Measurements from ENCODE around the gene RPUSD3.
A peak's percentile ranks its signal among the peaks of the same experiment; 100 is the strongest.

Gene RPUSD3

DNA sequence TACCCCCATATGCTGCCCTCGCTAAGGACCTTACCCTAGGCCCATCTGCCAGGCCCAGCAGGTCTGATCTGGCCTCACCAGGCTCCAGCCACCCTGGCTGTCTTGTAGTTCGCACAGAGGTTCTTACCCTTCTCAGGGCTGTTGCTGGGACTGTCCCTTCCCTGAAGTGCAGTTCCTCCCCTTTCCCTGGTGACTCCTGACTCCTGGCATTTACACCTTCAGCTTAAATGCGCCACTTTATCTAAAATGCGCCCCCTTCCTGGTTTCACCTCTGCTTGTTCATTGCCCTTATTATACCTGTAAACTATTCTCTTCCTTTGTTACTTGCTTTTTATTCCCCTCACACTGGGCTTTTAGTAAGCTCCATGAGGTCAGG, 34.6 kb downstream of the RPUSD3 start:
- no peaks in the 10 kb centered on the region for H3K9me3 ChIP-seq (ENCODE audit: insufficient read depth, low read length)
- H3K27ac ChIP-seq (ENCODE audit: low read depth, low read length): peak overlapping the region; percentile 51
- no peaks in the 10 kb centered on the region for H3K9me2 ChIP-seq (replicated peaks; ENCODE audit: insufficient read depth, low read length)
- H3F3A ChIP-seq (ENCODE audit: insufficient read depth): peaks cover 26% of the 10 kb centered on the region
- TF ChIP-seq EZH2phosphoT487 (conservative IDR thresholded peaks at IDR 0.05; ENCODE audit: low read length): no peak
- TF ChIP-seq, protein P1, sequence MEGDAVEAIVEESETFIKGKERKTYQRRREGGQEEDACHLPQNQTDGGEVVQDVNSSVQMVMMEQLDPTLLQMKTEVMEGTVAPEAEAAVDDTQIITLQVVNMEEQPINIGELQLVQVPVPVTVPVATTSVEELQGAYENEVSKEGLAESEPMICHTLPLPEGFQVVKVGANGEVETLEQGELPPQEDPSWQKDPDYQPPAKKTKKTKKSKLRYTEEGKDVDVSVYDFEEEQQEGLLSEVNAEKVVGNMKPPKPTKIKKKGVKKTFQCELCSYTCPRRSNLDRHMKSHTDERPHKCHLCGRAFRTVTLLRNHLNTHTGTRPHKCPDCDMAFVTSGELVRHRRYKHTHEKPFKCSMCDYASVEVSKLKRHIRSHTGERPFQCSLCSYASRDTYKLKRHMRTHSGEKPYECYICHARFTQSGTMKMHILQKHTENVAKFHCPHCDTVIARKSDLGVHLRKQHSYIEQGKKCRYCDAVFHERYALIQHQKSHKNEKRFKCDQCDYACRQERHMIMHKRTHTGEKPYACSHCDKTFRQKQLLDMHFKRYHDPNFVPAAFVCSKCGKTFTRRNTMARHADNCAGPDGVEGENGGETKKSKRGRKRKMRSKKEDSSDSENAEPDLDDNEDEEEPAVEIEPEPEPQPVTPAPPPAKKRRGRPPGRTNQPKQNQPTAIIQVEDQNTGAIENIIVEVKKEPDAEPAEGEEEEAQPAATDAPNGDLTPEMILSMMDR (IDR thresholded peaks at IDR 0.05; ENCODE audit: insufficient read depth, low read length, poor library complexity, severe bottlenecking): no peak
- H3K79me2 ChIP-seq (ENCODE audit: insufficient read depth, low read length): no peaks in the 10 kb centered on the region
- peak overlapping the region; percentile 36 for H3K4me3 ChIP-seq (ENCODE audit: insufficient read depth, low read length, poor library complexity, severe bottlenecking)
- H3K27me3 ChIP-seq (ENCODE audit: low read length): no peaks in the 10 kb centered on the region
- 0 out of 2 replicates have a peak, but pooled peaks cover 4% of the 10 kb centered on the region for H3K36me3 ChIP-seq (ENCODE audit: low read length)
- no peaks in the 10 kb centered on the region for H4K20me1 ChIP-seq (ENCODE audit: low read depth, low read length)
- H3K4me2 ChIP-seq (ENCODE audit: low read depth, low read length, poor library complexity, severe bottlenecking): peak overlapping the region; percentile 60
- peak overlapping the region; percentile 72 for H2AFZ ChIP-seq (ENCODE audit: low read depth, low read length, severe bottlenecking)
- peak overlapping the region; percentile 56 for H3K9ac ChIP-seq (ENCODE audit: low read length)

DNA sequence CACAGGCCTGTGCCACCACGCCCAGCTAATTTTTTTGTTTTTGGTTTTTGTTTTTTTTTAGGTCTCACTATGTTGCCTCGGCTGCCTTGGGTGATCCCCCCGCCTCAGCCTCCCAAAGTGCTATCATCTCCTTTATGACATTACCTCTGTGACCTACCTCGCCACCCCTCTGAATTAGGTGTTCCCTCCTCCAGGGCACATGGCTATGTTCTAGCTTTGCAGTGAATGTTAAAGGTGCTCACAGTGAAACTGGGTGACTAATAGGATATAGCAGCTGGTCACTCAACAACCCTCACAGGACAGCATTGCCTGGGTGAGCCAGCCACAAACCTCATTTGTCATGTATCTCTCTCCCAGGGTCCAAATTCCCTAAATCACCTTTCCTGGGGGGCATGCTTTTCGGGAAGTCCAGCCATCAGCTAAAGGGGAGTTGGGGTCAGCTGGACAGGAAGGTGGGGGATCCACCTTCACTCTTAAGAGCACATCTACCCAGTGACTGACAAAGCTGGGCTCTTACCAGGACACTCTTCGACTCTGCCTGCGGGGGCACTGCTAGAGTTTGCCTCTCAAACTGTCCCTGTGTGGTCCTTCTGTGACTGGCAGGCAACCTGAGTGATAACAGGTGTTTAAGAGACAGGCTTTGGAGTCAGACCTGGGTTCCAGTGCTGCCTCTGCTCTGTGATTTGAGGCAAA, 35.3 kb downstream of the RPUSD3 start:
- Histone ChIP-seq H3K9ac (ENCODE audit: low read length) (no peak overlapping the region), H3F3A (ENCODE audit: insufficient read depth) (peaks cover 26% of the 10 kb centered on the region), H4K20me1 (ENCODE audit: low read depth, low read length) (no peaks in the 10 kb centered on the region), H3K27ac (ENCODE audit: low read depth, low read length) (peak overlapping the region; percentile 51), H3K36me3 (ENCODE audit: low read length) (peaks cover 5% of the 10 kb centered on the region; the same call in 1 of the 2 replicates), H2AFZ (ENCODE audit: low read depth, low read length, severe bottlenecking) (no peak overlapping the region), H3K9me2 (replicated peaks; ENCODE audit: insufficient read depth, low read length) (no peaks in the 10 kb centered on the region), H3K9me3 (ENCODE audit: insufficient read depth, low read length) (no peaks in the 10 kb centered on the region), H3K4me2 (ENCODE audit: low read depth, low read length, poor library complexity, severe bottlenecking) (no peak overlapping the region), H3K79me2 (ENCODE audit: insufficient read depth, low read length) (no peaks in the 10 kb centered on the region), H3K4me3 (ENCODE audit: insufficient read depth, low read length, poor library complexity, severe bottlenecking) (no peak overlapping the region), H3K27me3 (ENCODE audit: low read length) (no peaks in the 10 kb centered on the region)
- no peak for TF ChIP-seq EZH2phosphoT487 (conservative IDR thresholded peaks at IDR 0.05; ENCODE audit: low read length)
- TF ChIP-seq, protein P1 (IDR thresholded peaks at IDR 0.05; ENCODE audit: insufficient read depth, low read length, poor library complexity, severe bottlenecking): peak; percentile 11

DNA sequence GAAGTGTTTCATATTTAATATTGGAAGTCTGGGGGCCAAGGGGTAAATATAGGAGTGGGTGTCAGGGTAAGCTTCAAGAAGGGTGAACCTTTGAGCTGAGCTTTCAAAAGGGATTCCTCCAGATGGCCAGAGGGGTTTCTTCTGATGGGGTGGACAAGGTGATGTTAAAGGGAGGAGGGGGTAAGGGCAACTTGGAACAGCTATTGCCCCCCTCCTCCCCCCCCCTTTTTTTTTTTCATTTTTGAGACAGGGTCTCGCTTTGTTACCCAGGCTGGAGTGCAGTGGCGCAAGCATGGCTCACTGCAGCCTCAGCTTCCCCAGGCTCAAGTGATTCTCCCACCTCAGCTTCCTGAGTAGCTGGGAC, 35.8 kb downstream of the RPUSD3 start:
- Histone ChIP-seq H3K4me2 (ENCODE audit: low read depth, low read length, poor library complexity, severe bottlenecking) (no peak overlapping the region), H3K4me3 (ENCODE audit: insufficient read depth, low read length, poor library complexity, severe bottlenecking) (no peak overlapping the region), H3K9ac (ENCODE audit: low read length) (no peak overlapping the region), H3F3A (ENCODE audit: insufficient read depth) (peaks cover 26% of the 10 kb centered on the region), H3K27ac (ENCODE audit: low read depth, low read length) (no peak overlapping the region), H3K27me3 (ENCODE audit: low read length) (no peaks in the 10 kb centered on the region), H3K36me3 (ENCODE audit: low read length) (peaks cover 10% of the 10 kb centered on the region; the same call in 1 of the 2 replicates), H3K9me3 (ENCODE audit: insufficient read depth, low read length) (no peaks in the 10 kb centered on the region), H3K79me2 (ENCODE audit: insufficient read depth, low read length) (no peaks in the 10 kb centered on the region), H4K20me1 (ENCODE audit: low read depth, low read length) (no peaks in the 10 kb centered on the region), H3K9me2 (replicated peaks; ENCODE audit: insufficient read depth, low read length) (no peaks in the 10 kb centered on the region), H2AFZ (ENCODE audit: low read depth, low read length, severe bottlenecking) (no peak overlapping the region)
- no peak for TF ChIP-seq EZH2phosphoT487 (conservative IDR thresholded peaks at IDR 0.05; ENCODE audit: low read length)
- TF ChIP-seq, protein P1 (IDR thresholded peaks at IDR 0.05; ENCODE audit: insufficient read depth, low read length, poor library complexity, severe bottlenecking): no peak
